ENCODE measurements around the gene IKZF5.

IKZF5 gene

DNA sequence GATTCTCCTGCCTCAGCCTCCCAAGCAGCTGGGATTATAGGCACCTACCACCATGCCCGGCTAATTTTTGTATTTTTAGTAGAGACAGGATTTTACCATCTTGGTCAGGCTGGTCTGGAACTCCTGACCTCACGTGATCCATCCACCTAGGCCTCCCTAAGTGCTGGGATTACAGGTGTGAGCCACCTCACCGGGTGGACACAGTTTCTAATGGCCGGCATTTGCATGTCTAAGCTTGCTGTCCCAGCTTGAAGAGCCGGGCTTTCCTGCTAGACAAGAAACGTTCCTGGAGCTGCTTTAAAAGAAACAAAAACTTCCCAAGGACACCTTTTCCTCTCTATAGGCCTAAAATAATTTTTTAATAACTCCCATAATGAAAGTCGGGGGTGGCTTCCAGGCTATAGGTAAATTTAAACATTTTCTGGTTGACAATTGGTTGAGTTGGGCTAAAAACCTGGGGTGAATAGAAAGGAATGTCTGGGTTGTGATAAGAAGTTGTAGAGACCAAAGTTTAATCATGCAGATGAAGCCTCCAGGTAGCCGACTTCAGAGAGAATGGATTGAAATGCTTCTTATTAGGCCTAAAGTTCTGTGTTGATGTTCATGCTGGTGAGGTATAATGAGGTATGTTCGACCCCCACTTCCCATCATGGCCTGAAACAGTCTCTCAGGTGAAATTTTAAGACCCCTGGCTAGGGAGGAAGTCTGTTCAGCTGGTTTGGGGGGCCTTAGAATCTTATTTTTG, 9.0 kb upstream of the IKZF5 start:
- no peak for DNase-seq (ENCODE audit: low spot score)
- FAIRE-seq, result no peak

DNA sequence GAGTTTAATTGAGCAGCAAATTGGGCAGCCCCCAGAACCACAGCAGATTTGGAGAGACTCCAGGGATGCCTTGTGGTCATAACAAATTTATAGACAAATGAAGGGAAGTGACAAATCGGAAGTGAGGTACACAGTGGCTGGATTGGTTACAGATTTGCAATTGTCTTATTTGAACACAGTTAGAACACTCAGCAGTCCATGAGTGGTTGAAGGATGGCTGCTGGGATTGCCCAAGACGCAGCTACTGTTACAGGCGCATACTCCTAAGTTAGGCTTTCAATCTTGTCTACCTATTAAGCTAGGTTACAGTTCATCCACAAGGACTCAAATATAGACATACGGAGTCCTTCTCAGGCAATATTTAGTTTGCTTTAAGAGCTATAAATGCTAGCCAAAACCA, 7.6 kb upstream of the IKZF5 start:
- DNase-seq (ENCODE audit: low spot score) (no peak), FAIRE-seq (no peak)

DNA sequence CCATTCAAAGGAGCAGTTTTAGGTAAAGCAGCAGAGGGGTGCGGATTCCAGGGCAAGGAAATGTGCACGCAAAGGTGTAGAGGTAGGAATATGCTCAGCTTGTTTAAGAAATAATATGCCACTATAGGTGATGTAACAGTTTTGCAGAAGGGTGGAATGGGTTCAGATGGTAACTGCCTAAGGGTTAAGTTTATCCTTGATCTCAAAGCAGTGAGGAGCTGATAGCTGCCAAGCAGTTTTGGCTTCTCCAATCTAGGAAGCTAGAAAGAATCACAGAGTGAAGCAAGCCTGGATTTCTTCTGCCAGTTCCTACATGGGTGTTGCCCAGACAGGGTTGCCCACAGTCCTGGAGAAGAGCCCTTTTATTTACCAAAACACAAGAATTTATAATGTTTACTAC, 6.2 kb upstream of the IKZF5 start:
- DNase-seq (ENCODE audit: low spot score) (no peak), FAIRE-seq (no peak)

DNA sequence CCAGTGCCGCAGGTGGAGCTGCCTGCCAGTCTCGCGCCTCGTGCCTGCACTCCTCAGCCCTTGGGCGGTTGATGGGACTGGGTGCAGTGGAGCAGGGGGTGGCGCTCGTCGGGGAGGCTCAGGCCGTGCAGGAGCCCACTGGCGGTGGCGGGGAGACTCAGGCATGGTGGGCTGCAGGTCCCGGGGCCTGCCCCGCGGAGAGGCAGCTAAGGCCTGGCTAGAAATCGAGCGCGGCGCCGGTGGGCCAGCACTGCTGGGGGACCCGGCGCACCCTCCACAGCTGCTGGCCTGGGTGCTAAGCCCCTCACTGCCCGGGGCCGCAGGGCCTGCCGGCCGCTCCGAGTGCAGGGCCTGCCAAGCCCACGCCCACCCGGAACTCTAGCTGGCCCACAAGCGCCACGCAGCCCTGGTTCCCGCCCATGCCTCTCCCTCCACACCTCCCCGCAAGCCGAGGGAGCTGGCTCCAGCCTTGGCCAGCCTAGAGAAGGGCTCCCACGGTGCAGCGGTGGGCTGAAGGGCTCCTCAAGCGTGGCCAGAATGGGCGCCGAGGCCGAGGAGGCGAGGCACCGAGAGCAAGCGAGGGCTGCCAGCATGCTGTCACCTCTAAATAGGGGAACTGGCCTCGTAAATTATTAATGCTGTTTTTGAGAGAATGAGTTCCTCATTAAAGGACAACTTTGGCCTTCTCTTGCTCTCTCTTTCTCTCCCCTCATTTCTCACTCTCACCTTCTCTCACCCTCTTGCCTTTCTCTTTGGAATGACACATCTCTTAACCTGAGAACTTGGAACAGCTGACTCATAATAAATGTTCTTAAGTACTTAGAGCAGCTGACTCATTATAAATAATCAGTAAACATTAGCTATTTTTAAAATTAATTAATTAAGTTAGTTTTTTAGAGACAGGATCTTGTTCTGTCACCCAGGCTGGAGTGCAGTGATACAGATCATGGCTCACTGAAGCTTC, 5.1 kb upstream of the IKZF5 start:
- no peak for DNase-seq (ENCODE audit: low spot score)
- no peak for FAIRE-seq

DNA sequence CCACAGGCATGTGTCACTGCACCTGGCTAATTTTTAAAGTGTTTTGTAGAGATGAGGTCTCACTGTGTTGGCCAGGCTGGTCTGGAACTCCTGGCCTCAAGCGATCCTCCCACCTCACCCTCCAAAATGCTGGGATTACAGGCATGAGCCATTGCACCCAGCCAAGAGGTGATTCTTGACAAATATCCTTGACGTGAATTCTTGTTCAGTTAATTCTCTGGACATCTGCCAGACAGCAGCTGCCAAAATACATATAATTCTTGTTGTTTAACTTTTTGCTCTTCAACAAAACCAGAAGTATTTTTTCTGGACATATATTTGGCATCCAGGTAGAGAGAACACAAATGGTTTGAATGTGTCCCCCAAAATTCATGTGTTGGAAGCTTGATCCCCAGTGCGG, 3.4 kb upstream of the IKZF5 start:
- FAIRE-seq, result no peak
- DNase-seq (ENCODE audit: low spot score), result no peak

DNA sequence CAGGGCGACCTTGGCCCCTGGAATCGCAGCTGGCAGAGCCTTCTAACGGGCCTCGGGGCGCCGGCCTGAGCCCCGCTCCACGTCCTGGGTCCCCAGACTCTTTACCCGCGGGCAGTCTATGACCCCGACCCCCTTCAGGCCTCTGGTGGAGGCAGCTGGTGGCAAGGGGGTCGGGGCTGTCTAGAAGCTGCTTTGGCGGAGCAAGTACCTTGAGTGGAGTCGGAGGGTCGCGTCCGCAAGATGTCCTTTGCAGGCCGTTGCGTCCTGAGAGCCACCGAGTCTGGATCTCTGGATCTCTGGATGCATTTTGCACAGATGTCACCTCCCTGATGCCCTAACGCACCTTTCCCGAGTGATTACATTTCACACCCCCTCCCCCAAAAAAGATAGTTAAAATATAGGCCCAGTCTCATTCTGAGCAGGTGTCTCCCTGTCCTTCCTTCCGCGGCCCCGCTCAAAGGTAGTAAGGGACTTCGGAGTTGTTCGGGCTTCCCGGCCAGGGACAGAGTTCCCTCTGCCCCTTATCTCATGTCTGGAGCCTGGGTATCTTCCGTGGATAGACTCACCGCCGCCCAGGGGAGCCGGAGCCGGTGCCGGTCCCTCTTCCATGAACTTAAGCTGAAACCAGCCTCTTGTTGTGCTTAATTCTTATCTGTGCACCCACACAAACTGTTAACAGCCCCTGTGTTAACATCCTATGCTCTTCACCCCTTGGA, 668 bp upstream of the IKZF5 start:
- FAIRE-seq (no peak), DNase-seq (ENCODE audit: low spot score) (no peak)

DNA sequence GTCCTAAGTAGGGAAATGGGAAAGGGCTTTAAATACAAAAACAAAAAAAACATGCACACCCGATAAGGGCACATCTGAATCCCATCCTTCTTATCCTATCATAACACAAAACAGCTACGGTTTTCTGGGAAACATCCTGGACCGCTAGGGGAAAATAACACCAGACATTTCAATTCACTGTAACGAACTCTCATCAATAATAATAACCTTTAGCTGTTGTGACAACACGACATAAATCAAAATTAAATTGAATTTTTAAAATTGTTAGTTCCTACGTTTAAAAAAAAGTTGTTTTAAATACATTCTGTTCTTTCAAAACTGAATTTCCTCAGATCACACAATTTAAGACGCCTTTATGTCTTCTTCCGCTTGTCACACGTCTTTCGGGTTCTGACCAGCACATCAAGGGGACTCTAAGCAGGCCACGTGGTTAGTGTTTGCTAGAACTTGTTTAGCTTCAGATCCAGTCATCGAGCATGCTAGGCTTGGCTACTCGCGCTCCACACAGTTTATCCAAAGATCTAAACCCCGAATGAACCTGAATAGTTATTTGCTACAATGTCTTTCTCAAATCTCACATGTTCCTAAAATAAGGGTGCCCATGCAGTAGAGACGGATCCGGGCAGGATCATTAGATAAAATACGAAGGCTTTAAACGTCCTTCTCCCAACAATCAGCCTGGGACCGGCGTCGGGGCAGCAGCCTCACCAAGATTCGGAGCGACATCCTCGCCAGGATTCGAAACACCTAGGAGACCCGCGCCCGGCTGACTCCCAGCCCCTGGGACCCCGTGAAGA, 839 bp downstream of the IKZF5 start:
- no peak for FAIRE-seq

DNA sequence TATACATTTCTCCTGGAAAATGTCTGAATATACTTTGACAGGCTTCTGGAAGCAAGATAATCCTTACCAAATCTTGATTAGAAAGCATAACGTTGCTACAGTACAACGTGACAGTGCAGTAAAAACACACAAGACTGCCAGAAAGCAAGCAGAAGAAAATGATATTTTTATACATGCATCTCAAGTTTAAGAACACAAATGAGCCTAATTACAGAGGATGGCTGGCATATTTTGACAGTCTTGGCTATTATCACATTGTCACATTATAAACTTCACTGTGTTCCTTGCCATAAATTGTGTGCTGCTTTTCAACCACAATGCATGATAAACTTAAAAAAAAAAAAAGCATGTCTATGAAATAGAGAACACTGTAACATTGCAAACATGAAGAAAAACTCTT, 4.3 kb downstream of the IKZF5 start:
- DNase-seq (ENCODE audit: low spot score) (no peak), FAIRE-seq (no peak)

More for the DNA sequence above, 839 bp downstream of the IKZF5 start:
- DNase-seq (ENCODE audit: low spot score), result peak; percentile 13

DNA sequence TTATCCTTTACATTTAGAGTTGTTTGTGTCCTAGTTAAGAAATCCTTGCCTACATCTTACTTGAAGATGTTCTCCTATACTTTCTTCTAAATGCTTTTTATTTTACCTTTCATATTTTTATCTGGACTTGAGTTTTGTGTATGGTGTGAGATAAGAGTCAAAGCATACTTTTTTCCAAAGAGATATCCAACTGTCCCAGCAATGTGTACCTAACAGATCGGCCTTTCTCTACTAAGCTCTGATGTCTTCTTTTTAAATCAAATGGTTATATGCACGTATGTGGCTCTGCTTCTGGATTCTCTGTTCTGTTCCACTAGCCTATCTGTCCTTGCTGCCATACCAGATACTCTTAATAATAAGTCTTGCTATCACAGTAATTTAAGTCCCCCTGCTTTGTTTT, 7.2 kb downstream of the IKZF5 start:
- no peak for FAIRE-seq
- DNase-seq (ENCODE audit: low spot score), result no peak

DNA sequence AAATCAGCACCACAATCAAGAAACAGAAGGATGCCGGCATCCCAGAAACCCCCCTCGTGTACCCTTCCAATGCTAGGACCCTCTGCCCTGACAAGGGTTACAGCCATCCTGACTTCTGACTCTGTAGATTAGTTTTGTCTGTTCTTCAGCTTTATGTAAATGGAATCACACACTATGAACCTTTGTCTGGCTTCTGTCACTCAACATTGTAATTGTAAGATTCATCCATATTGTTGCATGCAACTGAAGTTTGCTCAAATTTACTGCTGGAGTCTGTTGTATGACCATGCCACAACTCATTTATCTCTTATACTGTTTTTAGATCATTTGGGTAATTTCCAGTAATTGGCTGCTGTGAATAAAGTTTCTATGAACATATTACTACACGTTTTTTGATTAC, 8.4 kb downstream of the IKZF5 start:
- DNase-seq (ENCODE audit: low spot score), result no peak
- FAIRE-seq, result no peak

DNA sequence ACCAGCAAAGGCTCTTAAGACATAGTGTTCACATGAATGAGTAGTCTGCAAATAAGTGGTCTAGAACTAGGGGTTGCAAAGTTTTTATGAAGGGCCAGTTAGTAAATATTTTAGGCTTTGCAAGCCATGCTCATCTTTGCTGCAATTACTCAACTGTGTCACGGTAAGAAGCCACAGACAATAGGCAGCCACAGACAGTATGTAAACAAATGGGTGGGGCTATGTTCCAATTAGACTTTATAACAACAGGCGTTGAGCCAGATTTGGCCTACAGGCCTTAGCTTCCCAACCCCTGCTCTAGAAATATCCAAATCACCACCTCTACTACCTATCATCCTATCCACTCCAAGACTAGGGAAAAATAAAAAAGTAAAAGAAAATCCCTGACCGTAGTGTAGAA, 9.2 kb downstream of the IKZF5 start:
- FAIRE-seq (no peak), DNase-seq (ENCODE audit: low spot score) (no peak)

DNA sequence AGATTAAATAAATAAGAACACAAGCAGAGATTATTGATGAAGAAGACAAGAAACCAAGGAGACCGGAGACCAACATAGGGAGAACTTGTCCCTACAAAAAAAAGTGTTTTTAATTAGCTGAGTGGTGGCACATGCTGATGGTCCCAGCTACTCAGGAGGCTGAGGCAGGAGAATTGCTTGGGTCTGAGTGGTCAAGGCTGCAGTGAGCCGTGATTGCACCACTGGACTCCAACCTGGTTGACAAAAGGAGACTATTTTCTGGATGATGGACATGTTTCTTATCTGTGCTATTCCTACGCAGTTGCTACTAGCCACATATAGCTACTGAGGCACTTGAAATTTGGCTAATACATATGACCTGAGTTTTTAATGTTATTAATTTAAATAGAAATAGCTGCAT, 9.7 kb downstream of the IKZF5 start:
- FAIRE-seq (no peak), DNase-seq (ENCODE audit: low spot score) (no peak)

DNA sequence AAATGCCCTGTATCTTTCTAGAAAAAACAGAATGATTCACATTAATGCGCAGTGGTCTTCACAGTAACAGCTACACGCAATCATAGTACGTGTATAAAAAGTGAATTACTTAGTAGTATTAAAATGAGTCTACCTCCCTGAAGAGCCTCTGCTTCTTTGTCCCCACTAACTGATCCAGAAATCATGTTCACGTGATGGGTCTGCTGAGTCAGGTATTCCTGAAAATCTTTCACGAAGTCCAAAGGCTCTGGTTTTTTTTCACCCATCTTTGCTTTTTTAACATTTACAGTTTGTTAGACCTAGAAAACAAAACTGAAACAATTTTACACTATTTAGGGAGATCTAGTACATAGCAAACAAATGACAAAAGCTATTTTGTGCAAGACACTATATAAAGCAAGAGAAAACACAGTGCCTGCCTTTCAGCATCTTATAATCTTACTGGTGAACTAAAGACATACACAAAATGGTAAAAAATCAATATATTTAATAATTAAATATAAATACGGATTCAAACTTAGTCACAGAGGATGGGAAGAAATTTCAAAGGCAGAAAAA, 10.2 kb downstream of the IKZF5 start:
- DNase-seq (ENCODE audit: low spot score), result no peak
- FAIRE-seq, result no peak

DNA sequence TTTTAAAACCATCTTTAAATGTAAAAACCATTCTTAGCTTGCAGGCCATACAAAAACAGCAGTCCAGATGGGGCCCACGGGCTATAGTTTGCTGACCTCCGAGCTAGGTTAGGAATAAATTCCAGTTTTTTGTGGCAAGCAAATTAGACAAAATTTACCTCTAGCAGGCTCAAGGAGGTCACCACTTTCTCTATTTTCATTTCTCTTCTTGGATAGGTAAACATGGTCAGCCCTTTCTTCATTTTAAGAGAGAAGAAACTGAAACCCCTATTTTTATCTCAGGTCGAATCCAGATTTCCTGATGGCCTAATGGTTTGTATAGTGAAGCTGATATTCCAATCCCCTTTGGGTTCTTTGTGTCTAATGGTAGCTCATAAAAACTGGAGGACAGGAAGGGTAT, 10.7 kb downstream of the IKZF5 start:
- no peak for FAIRE-seq

DNA sequence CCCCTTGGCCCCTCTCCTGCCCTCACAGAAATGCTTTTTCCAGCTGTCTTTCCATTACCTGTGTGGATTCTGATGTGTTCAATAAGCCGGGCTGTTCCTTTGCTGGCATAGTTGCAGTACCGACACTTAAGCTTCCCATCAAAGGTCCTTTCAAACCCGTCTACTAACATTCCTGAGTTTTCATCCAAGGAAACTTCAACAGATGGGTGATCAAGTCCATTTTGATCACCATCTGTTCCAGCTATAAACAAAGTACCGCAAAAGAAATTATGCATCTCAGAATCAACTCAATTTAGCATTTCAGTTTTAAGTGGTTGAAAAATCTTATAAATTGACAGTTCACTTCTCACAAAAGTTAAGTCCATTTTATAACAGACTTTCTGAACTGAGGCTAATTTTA, 12.7 kb downstream of the IKZF5 start:
- DNase-seq (ENCODE audit: low spot score) (no peak), FAIRE-seq (no peak)

More for the DNA sequence above, 10.7 kb downstream of the IKZF5 start:
- no peak for DNase-seq (ENCODE audit: low spot score)

DNA sequence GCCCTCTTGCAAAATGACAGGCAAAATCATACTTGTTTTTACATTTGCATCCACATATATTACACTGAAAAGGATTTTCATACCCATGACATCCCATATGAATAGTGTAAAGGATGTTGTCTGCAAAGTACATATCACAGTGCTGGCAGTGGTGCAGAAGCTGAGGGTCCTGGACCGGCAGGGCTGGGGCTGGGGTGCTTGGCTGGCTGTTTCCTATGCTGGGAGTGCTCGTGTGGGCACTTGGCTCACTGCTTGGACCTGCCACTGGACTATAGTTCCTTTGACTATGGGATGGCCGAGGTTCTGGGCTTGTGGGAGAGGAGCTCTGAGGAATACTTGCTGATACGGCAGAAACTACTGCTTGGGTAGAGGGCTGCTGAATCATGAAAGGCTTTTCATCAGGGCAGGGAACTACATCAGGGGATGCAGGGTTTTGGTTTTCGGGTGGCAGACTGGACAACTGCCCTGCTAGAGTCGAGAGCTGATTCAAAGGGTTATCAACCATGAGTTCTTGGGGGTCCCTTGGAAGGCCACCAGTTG, 14.7 kb downstream of the IKZF5 start:
- DNase-seq (ENCODE audit: low spot score) (no peak), FAIRE-seq (no peak)

DNA sequence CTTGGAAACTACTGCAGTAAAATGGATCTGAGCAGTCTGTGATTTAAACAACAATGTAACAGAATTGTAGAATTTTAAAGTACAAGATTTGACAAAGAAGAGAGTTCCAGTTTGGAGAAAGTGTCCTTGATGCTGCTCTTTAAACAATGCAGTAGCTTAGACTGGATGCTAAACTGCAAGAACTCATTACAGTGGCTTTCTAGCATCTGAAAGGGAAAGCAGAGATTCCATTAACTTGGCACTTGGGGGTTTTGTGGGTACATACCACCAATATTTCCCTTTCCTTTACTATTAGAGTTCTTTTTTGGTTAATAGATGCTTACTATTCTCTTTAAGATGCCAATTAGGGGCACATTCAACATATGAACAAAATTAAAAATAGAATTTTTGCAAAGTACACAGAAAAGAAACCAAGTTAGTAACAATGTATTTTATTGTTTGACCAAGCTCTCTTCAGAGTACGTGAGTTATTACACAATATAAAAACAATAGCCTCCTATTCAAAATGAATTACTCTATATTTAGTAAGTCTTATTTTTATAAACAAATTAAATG, 16.5 kb downstream of the IKZF5 start:
- DNase-seq (ENCODE audit: low spot score) (no peak), FAIRE-seq (no peak)

DNA sequence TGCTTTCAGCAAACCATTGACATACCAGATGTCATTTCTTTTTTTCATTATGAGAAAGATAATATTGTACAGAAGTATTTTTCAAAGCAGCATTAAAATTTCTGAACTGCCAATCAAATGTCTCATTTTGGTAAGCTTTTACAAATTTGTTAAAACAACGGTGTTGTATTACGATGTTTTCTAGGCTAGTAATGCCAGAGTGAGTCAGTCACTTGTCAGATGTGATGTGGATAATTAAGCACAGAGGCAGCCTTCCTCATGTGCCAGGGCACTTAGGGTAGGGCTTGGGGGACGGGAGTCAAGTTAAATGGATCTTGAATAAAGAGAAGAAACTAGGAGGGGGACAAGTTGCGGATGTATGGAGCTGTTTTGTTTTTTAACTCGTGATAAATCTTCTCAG, 18.3 kb downstream of the IKZF5 start:
- DNase-seq (ENCODE audit: low spot score) (no peak), FAIRE-seq (no peak)

DNA sequence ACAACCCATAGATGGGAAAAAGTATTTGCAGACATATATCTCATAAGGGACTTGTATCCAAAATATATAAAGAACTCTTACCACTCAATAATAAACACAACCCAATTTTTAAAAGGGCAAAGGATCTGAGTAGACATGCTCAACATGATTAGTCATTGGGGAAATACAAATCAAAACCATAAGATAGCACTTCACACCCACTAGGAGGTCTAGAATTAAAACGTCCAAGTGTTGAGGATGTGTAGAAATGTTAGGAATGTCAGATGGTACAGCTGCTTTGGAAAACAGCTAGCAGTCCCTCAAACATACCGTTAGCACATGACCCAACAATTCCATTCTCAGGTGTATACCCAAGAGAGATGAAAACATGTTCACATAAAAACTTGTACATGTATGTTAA, 20.1 kb downstream of the IKZF5 start:
- DNase-seq (ENCODE audit: low spot score) (no peak), FAIRE-seq (no peak)

DNA sequence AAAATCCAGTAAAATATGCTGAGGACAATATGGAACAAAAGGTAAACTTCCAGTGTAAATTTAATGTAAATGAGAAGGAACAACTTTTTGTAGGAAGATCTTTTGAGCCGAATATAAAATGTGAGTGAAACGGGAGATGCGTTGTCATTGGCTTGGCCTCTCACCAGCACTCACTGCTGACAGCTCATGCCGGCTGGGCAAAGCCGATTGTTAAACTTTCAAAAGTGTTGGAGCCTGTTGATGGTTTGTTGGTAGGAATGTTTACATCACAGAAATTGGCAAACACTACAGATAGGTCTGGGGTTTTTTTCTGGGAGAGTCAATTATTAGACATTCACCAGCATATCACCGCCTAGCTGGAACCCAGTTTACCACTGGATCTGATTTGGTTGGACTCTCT, 22.3 kb downstream of the IKZF5 start:
- no peak for FAIRE-seq
- no peak for DNase-seq (ENCODE audit: low spot score)
